Chondrocyte (in vitro differentiated cells): ENCODE results near the gene AGBL3. TPM values are rescaled to one million over a fixed set of nuclear protein-coding genes. Genes with fewer than 3 reads are reported as not detected.

Source experiments
- DNase-seq: peaks from one replicate; pipeline ENCODE4 v3.0.0; 2021; ENCODE audit warnings: mixed read lengths, low spot score
- H3K27ac Mint-ChIP-seq: one replicate; pipeline ENCODE4 v1.8.0; 2021; ENCODE audit warnings: mild to moderate bottlenecking, moderate library complexity, mixed read lengths; ENCODE audit not compliant: unreplicated experiment
- H3K27me3 Mint-ChIP-seq: 2 replicates; pipeline ENCODE4 v1.8.0; 2021; ENCODE audit warnings: low read depth, mixed read lengths
- H3K36me3 Mint-ChIP-seq: 2 replicates; pipeline ENCODE4 v1.8.0; 2021; ENCODE audit warnings: low read depth, mixed read lengths
- H3K4me1 Mint-ChIP-seq: 2 replicates; pipeline ENCODE4 v1.8.0; 2021; ENCODE audit warnings: low read depth, mild to moderate bottlenecking, mixed read lengths
- H3K4me3 Mint-ChIP-seq: one replicate; pipeline ENCODE4 v1.8.0; 2021; ENCODE audit warnings: mild to moderate bottlenecking, moderate library complexity, mixed read lengths; ENCODE audit not compliant: unreplicated experiment
- H3K9me3 Mint-ChIP-seq: 2 replicates; pipeline ENCODE4 v1.8.0; 2021; ENCODE audit warnings: low read depth, mixed read lengths
- CTCF ChIP-seq: fragments of 200-600 bp; sonication (generic); IDR thresholded peaks from 2 replicates; pipeline ENCODE4 v1.5.0; 2021; ENCODE audit warnings: antibody characterized with exemption, mild to moderate bottlenecking, moderate library complexity
- total RNA-seq: library from RNA; stranded (reverse); gene quantifications from 3 replicates; pipeline ENCODE4 v1.2.1, GENCODE V29; 2021

The AGBL3 gene
- total RNA-seq, 1 donor from 2014 or later = 0.30 TPM

- H3K9me3 Mint-ChIP-seq = peaks cover 42% of the 10 kb centered on the region
- no peak for TF ChIP-seq CTCF
Observed at GRCh38 chr7:135152442-135152841, 166.1 kb downstream of the AGBL3 start.

GRCh38 chr7:135154734-135155133 is 168.4 kb downstream of the AGBL3 start:
- Mint-ChIP-seq H3K27me3 (no peaks in the 10 kb centered on the region), H3K4me3 (no peak overlapping the region), H3K36me3 (peaks cover 23% of the 10 kb centered on the region), H3K27ac (no peak overlapping the region), H3K4me1 (peaks cover 4% of the 10 kb centered on the region), H3K9me3 (peaks cover 42% of the 10 kb centered on the region)
- TF ChIP-seq CTCF = no peak
- DNase-seq = no peak

More at GRCh38 chr7:135152442-135152841, 166.1 kb downstream of the AGBL3 start:
- Mint-ChIP-seq H3K4me3 (no peak overlapping the region), H3K27me3 (no peaks in the 10 kb centered on the region), H3K27ac (no peak overlapping the region), H3K4me1 (peaks cover 5% of the 10 kb centered on the region), H3K36me3 (peaks cover 23% of the 10 kb centered on the region)
- no peak for DNase-seq

GRCh38 chr7:135156290-135156689 is 170.0 kb downstream of the AGBL3 start:
- TF ChIP-seq CTCF = no peak
- Mint-ChIP-seq H3K9me3 (peaks cover 42% of the 10 kb centered on the region), H3K27me3 (no peaks in the 10 kb centered on the region), H3K27ac (no peak overlapping the region), H3K4me3 (no peak overlapping the region), H3K36me3 (peaks cover 23% of the 10 kb centered on the region), H3K4me1 (peaks cover 20% of the 10 kb centered on the region)
- DNase-seq = no peak

- H3K4me1 Mint-ChIP-seq = peaks cover 28% of the 10 kb centered on the region
- H3K4me3 Mint-ChIP-seq = no peak overlapping the region
- H3K9me3 Mint-ChIP-seq = peaks cover 42% of the 10 kb centered on the region
- no peak for TF ChIP-seq CTCF
- DNase-seq = no peak
- no peak overlapping the region for H3K27ac Mint-ChIP-seq
- H3K36me3 Mint-ChIP-seq = peaks cover 21% of the 10 kb centered on the region
- H3K27me3 Mint-ChIP-seq = no peaks in the 10 kb centered on the region
Observed at GRCh38 chr7:135158141-135158655, 171.9 kb downstream of the AGBL3 start.

- Mint-ChIP-seq H3K36me3 (peaks cover 17% of the 10 kb centered on the region), H3K27me3 (no peaks in the 10 kb centered on the region), H3K27ac (no peak overlapping the region)
Observed at GRCh38 chr7:135158874-135159273, 172.6 kb downstream of the AGBL3 start.

More at GRCh38 chr7:135158874-135159273, 172.6 kb downstream of the AGBL3 start:
- peaks cover 39% of the 10 kb centered on the region for H3K9me3 Mint-ChIP-seq
- H3K4me1 Mint-ChIP-seq = peaks cover 28% of the 10 kb centered on the region
- TF ChIP-seq CTCF = no peak
- DNase-seq = no peak
- H3K4me3 Mint-ChIP-seq = no peak overlapping the region
